ENCODE data around the gene YARS1. TPM values are rescaled to one million over a fixed set of nuclear protein-coding genes. Genes with fewer than 3 reads are reported as not detected.

The YARS1 gene
- total and polyA plus RNA-seq, 2 of the 13 experiments (the other 11 are each of a cell fraction or from before 2014, with no cell fraction given) = 50.1 to 113 TPM

- Histone ChIP-seq H3K79me2 (ENCODE audit: insufficient read depth, low read length) (no peaks in the 10 kb centered on the region), H3K4me2 (ENCODE audit: low read depth, low read length) (no peak overlapping the region), H3K4me3 (replicated peaks in 1 of 3; ENCODE audit: insufficient read depth in 1 of 3, low read depth in 2 of 3, low read length in 3 of 3) (no peak overlapping the region), H3K9ac (ENCODE audit: insufficient read depth, low read depth, low read length) (no peak overlapping the region), H3K9me3 (ENCODE audit: low read length) (no peaks in the 10 kb centered on the region), H3K4me1 (ENCODE audit: insufficient read depth, low read length) (no peaks in the 10 kb centered on the region), H3K27me3 (ENCODE audit: control insufficient read depth in 1 of 2, insufficient read depth in 2 of 2, low read length in 2 of 2) (no peaks in the 10 kb centered on the region), H2AFZ (ENCODE audit: low read length) (no peak overlapping the region), H3K27ac (ENCODE audit: extremely low read length, insufficient read depth, low read length) (no peak overlapping the region), H3K36me3 (replicated peaks in 1 of 2; ENCODE audit: control insufficient read depth in 1 of 2, insufficient read depth in 2 of 2, low read length in 2 of 2) (peaks cover 1 to 7% of the 10 kb centered on the region in 2 experiments; a peak in 2 of 5 replicates), H4K20me1 (ENCODE audit: insufficient read depth, low read length) (no peaks in the 10 kb centered on the region)
- 93% methylated on average over 3 of the region's 3 CpGs for WGBS (ENCODE audit: low lambda C conversion rate)
- no peak for DNase-seq (ENCODE audit: low spot score)
- FAIRE-seq = no peak
- no peak for ATAC-seq
- ChIA-PET CTCF (ENCODE audit: low intra/inter-chr PET ratio, low total read pairs) (no interaction called here), POLR2A (no interaction called here)
- intact Hi-C loops (cut with micrococcal nuclease; ENCODE audit: unreplicated experiment) (no loop called here), in situ Hi-C loops (cut with HindIII; ENCODE audit: extremely low pct_ligation_motif_present, low pct_unique_long_range_greater_than_20kb) (no loop called here)
- no TSS peak for BruUV-seq (replicated peaks)
- TF ChIP-seq ZKSCAN1 (IDR thresholded peaks at IDR 0.05; ENCODE audit: low read length) (no peak), ZBTB10 (CRISPR knock-in tag; IDR thresholded peaks at IDR 0.05; ENCODE audit: borderline replicate concordance) (no peak), ZNF501 (CRISPR knock-in tag; IDR thresholded peaks at IDR 0.05) (no peak), ZNF264 (CRISPR knock-in tag; IDR thresholded peaks at IDR 0.05) (no peak), MIER2 (CRISPR knock-in tag; IDR thresholded peaks at IDR 0.05) (no peak), MAX (IDR thresholded peaks at IDR 0.05) (no peak), ZNF704 (CRISPR knock-in tag; IDR thresholded peaks at IDR 0.05; ENCODE audit: borderline replicate concordance) (no peak), ZNF33A (CRISPR knock-in tag; IDR thresholded peaks at IDR 0.05; ENCODE audit: borderline replicate concordance) (no peak), ZSCAN5A (CRISPR knock-in tag; IDR thresholded peaks at IDR 0.05; ENCODE audit: borderline replicate concordance) (no peak), ZNF572 (CRISPR knock-in tag; IDR thresholded peaks at IDR 0.05) (no peak), ZNF768 (CRISPR knock-in tag; IDR thresholded peaks at IDR 0.05) (no peak), PITX1 (CRISPR knock-in tag; IDR thresholded peaks at IDR 0.05) (no peak), ZBTB8A (CRISPR knock-in tag; IDR thresholded peaks at IDR 0.05; ENCODE audit: borderline replicate concordance, low read depth) (no peak), ZBTB39 (CRISPR knock-in tag; IDR thresholded peaks at IDR 0.05) (no peak)
- TF ChIP-seq, protein P1, sequence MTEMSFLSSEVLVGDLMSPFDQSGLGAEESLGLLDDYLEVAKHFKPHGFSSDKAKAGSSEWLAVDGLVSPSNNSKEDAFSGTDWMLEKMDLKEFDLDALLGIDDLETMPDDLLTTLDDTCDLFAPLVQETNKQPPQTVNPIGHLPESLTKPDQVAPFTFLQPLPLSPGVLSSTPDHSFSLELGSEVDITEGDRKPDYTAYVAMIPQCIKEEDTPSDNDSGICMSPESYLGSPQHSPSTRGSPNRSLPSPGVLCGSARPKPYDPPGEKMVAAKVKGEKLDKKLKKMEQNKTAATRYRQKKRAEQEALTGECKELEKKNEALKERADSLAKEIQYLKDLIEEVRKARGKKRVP (CRISPR knock-in tag; IDR thresholded peaks at IDR 0.05) = no peak
Observed at GRCh38 chr1:32861904-32862695, 44.9 kb upstream of the YARS1 start.

All from HepG2 (cell line).